Cardiac muscle cell (in vitro differentiated cells and primary cell): Measurements from ENCODE around the gene NDUFAF8. TPM values are rescaled to one million over a fixed set of nuclear protein-coding genes. Genes with fewer than 3 reads are reported as not detected.

Source experiments
- DNase-seq, 2 donors: peaks; one replicate each; pipeline versions ENCODE4 v3.0.0 to v3.0.0-alpha.2; 2010 to 2017; ENCODE audit warnings: low read depth in 1 of 2, low spot score in 1 of 2
- H3K27ac ChIP-seq: fragments of 200-600 bp; sonication (generic); 2 replicates; pipeline ENCODE4 v1.5.1; 2016
- H3K27me3 ChIP-seq: fragments of 200-600 bp; sonication (generic); 2 replicates; pipeline ENCODE4 v1.6.0; 2016; ENCODE audit warnings: control low read depth
- H3K36me3 ChIP-seq: fragments of 200-600 bp; sonication (generic); 2 replicates; pipeline ENCODE4 v1.5.1; 2016; ENCODE audit warnings: control low read depth
- H3K4me1 ChIP-seq: fragments of 200-600 bp; sonication (generic); 2 replicates; pipeline ENCODE4 v1.8.1; 2017; ENCODE audit warnings: low read depth, mild to moderate bottlenecking, mixed run types
- H3K4me3 ChIP-seq: fragments of 200-600 bp; sonication (generic); 2 replicates; pipeline ENCODE4 v1.5.1; 2016; ENCODE audit warnings: mild to moderate bottlenecking
- H3K9me3 ChIP-seq: fragments of 200-600 bp; sonication (generic); 2 replicates; pipeline ENCODE4 v1.5.1; 2017; ENCODE audit warnings: low read depth, mild to moderate bottlenecking, control low read depth
- polyA plus RNA-seq: library from polyadenylated mRNA; unstranded; fragments of >200 nt; fragmentation: Nextera tagmentation; extraction: Ambion mirVana; gene quantifications from 2 replicates; pipeline ENCODE4 v1.2.1, GENCODE V29; 2016
- total RNA-seq: library from RNA; depleted of rRNA; stranded (reverse); fragments of >200 nt; gene quantifications from 2 replicates; pipeline ENCODE4 v1.2.3, GENCODE V29; 2016
- TF ChIP-seq, protein P1 (sequence below): IDR thresholded peaks from 2 replicates; pipeline ENCODE4 v1.5.1; 2012; ENCODE audit warnings: low read depth, mild to moderate bottlenecking, low read length

NDUFAF8 gene
- total and polyA plus RNA-seq, 2 experiments from 2014 or later = 52.3 to 142 TPM

DNA sequence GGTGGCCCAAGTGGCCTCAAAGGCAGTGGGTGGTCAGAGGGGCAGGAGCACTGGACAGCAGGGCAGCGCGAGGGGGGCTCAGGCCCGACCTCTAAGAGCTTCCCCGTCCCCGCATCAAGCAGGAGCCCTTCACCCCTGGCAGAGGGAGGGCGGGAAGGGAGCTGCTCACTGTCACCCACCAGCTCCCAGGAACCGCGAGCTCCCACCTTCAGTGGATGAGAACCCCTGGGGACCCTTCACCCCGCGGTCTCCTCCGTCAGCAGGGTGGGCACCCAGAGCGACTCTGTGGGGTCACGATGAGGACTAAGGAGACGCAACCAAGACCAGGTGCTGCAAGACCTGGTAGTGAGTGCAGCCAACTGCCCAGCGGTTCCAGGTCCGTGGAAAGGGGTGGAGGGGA is 30.0 kb upstream of the NDUFAF8 start:
- DNase-seq = no peak
- H3K9me3 ChIP-seq = no peaks in the 10 kb centered on the region
- H3K4me3 ChIP-seq = no peak overlapping the region
- H3K4me1 ChIP-seq = no peaks in the 10 kb centered on the region
- H3K27me3 ChIP-seq = no peaks in the 10 kb centered on the region
- TF ChIP-seq, protein P1, sequence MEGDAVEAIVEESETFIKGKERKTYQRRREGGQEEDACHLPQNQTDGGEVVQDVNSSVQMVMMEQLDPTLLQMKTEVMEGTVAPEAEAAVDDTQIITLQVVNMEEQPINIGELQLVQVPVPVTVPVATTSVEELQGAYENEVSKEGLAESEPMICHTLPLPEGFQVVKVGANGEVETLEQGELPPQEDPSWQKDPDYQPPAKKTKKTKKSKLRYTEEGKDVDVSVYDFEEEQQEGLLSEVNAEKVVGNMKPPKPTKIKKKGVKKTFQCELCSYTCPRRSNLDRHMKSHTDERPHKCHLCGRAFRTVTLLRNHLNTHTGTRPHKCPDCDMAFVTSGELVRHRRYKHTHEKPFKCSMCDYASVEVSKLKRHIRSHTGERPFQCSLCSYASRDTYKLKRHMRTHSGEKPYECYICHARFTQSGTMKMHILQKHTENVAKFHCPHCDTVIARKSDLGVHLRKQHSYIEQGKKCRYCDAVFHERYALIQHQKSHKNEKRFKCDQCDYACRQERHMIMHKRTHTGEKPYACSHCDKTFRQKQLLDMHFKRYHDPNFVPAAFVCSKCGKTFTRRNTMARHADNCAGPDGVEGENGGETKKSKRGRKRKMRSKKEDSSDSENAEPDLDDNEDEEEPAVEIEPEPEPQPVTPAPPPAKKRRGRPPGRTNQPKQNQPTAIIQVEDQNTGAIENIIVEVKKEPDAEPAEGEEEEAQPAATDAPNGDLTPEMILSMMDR = no peak
- no peaks in the 10 kb centered on the region for H3K36me3 ChIP-seq
- no peak overlapping the region for H3K27ac ChIP-seq

DNA sequence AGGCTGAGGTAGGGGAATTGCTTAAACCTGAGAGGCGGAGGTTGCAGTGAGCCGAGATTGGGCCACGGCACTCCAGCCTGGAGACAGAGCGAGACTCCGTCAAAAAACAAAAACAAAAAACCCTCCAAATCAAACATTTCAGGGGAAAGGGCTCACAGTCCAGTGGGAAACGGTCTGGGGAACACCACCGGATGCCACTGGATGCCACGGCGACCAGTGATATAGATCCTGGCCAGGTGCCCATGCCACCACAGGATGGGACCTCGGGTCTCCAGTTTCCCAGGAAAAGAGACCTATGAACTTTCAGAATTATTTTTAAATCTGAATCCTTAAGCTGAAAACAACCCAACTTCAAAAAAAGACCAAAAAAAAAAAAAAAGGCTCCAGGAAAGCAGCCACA is 28.7 kb upstream of the NDUFAF8 start:
- no peaks in the 10 kb centered on the region for H3K9me3 ChIP-seq
- no peak overlapping the region for H3K4me3 ChIP-seq
- H3K36me3 ChIP-seq = no peaks in the 10 kb centered on the region
- H3K27ac ChIP-seq = no peak overlapping the region
- H3K4me1 ChIP-seq = no peaks in the 10 kb centered on the region
- H3K27me3 ChIP-seq = no peaks in the 10 kb centered on the region
- TF ChIP-seq, protein P1 = no peak
- DNase-seq = no peak

DNA sequence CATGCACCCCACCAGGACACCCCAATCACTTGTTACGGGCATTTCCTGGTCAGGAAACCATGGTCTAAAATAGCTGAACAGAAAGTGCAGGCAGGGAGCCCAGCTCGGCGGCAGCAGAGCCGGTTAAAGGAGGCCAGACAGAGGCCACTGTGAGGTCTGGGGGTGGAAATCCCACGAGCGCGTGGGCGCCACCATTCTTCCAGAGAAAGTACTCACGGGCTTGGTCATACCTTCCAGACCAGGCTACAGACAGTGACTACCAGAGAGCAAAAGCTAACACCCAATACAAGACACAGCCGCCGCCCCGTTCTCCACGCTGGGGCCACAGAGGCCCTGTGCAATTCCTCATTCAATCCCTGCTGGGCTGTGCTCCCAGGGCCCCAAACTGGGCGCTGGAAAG is 28.2 kb upstream of the NDUFAF8 start:
- Histone ChIP-seq H3K4me3 (no peak overlapping the region), H3K4me1 (no peaks in the 10 kb centered on the region), H3K27me3 (no peaks in the 10 kb centered on the region), H3K9me3 (no peaks in the 10 kb centered on the region), H3K36me3 (no peaks in the 10 kb centered on the region), H3K27ac (no peak overlapping the region)
- TF ChIP-seq, protein P1 = no peak
- no peak for DNase-seq

DNA sequence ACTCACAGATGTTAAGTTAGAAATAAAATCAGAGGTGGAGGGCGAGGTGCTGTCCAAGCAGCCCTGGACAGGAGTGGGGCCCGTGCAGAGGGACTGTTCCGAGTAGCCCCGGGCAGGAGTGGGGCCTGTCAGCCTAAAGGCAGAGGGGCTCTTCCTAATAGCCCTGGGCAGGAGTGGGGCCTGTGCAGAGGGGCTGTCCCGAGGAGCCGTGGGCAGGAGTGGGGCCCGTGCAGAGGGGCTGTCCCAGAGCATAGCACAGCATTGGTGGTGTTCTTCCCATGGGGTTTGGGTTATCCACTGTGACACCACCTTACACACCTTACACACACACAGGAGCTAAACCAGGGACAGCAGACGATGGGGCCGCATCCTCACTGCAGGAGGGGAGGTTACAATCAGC is 26.8 kb upstream of the NDUFAF8 start:
- H3K4me3 ChIP-seq = no peak overlapping the region
- H3K36me3 ChIP-seq = no peaks in the 10 kb centered on the region
- DNase-seq = no peak
- H3K27ac ChIP-seq = no peak overlapping the region
- no peaks in the 10 kb centered on the region for H3K9me3 ChIP-seq
- H3K4me1 ChIP-seq = no peaks in the 10 kb centered on the region
- TF ChIP-seq, protein P1 = no peak
- H3K27me3 ChIP-seq = no peaks in the 10 kb centered on the region

DNA sequence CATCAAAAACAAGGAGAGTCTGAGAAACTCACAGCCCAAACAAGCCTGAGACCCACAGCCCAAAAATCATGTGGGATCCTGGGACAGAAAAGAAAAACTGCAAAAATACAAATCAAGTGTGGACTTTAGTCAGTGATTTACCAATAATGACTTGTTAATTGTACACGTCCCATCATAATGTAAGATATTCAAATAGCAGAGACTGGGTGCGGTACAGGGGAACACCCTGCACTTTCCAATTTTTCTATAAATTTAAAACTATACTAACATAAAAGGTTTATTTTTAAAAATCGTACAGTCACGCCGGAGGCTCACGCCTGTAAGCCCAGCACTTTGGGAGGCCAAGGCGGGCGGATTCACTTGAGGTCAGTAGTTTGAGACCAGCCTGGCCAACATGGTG is 25.1 kb upstream of the NDUFAF8 start:
- Histone ChIP-seq H3K9me3 (no peaks in the 10 kb centered on the region), H3K36me3 (no peaks in the 10 kb centered on the region), H3K4me1 (no peaks in the 10 kb centered on the region), H3K27ac (no peak overlapping the region), H3K27me3 (no peaks in the 10 kb centered on the region), H3K4me3 (no peak overlapping the region)
- TF ChIP-seq, protein P1 = no peak
- DNase-seq = no peak

DNA sequence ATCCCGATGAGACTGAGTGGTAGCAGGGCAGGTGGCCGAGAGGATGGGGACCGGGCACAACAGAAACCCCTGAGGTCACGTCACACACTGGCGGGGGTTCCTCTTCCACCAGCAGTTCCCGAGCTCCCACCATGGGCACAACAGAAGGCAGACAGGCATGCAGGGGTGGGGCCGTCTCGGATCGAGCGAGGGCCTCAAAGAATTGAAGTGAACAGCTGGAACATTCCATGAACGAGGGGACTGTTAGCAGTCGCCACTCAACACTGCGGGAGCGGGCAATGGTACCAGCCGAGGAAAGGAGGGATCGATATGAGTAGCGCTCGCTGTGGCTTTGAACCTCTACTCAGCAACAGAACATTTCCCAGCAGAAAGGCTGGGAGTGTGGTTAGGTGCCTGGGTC is 21.6 kb upstream of the NDUFAF8 start:
- H3K36me3 ChIP-seq = no peaks in the 10 kb centered on the region
- H3K4me1 ChIP-seq = no peaks in the 10 kb centered on the region
- no peak overlapping the region for H3K27ac ChIP-seq
- H3K9me3 ChIP-seq = no peaks in the 10 kb centered on the region
- no peaks in the 10 kb centered on the region for H3K27me3 ChIP-seq
- TF ChIP-seq, protein P1 = no peak
- H3K4me3 ChIP-seq = no peak overlapping the region
- DNase-seq = no peak
